ENCODE data around the gene LDLRAD3. TPM values are rescaled to one million over a fixed set of nuclear protein-coding genes. Genes with fewer than 3 reads are reported as not detected.

The LDLRAD3 gene
- total RNA-seq, 1 donor from 2014 or later, result 39.1 TPM

- H3K4me3 Mint-ChIP-seq, result no peak overlapping the region
- no peaks in the 10 kb centered on the region for H3K36me3 Mint-ChIP-seq
- H3K27ac Mint-ChIP-seq, result no peak overlapping the region
- TF ChIP-seq, protein P1, sequence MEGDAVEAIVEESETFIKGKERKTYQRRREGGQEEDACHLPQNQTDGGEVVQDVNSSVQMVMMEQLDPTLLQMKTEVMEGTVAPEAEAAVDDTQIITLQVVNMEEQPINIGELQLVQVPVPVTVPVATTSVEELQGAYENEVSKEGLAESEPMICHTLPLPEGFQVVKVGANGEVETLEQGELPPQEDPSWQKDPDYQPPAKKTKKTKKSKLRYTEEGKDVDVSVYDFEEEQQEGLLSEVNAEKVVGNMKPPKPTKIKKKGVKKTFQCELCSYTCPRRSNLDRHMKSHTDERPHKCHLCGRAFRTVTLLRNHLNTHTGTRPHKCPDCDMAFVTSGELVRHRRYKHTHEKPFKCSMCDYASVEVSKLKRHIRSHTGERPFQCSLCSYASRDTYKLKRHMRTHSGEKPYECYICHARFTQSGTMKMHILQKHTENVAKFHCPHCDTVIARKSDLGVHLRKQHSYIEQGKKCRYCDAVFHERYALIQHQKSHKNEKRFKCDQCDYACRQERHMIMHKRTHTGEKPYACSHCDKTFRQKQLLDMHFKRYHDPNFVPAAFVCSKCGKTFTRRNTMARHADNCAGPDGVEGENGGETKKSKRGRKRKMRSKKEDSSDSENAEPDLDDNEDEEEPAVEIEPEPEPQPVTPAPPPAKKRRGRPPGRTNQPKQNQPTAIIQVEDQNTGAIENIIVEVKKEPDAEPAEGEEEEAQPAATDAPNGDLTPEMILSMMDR (IDR thresholded peaks at IDR 0.05; ENCODE audit: unreplicated experiment), result no peak
- peaks cover 2% of the 10 kb centered on the region for H3K27me3 Mint-ChIP-seq (ENCODE audit: low read depth)
- peaks cover 13% of the 10 kb centered on the region for H3K4me1 Mint-ChIP-seq
- H3K9me3 Mint-ChIP-seq, result no peaks in the 10 kb centered on the region
- no peak for DNase-seq (ENCODE audit: low spot score in 2 of 2, unreplicated experiment in 2 of 2)
These were observed 30.8 kb upstream of the LDLRAD3 start for GRCh38 chr11:35912883-35913624.

GRCh38 chr11:35914816-35915215, 29.0 kb upstream of the LDLRAD3 start:
- DNase-seq (ENCODE audit: low spot score in 2 of 2, unreplicated experiment in 2 of 2), result no peak
- H3K9me3 Mint-ChIP-seq, result no peaks in the 10 kb centered on the region
- H3K36me3 Mint-ChIP-seq, result no peaks in the 10 kb centered on the region
- no peak overlapping the region for H3K4me3 Mint-ChIP-seq
- peaks cover 13% of the 10 kb centered on the region for H3K4me1 Mint-ChIP-seq
- TF ChIP-seq, protein P1 (IDR thresholded peaks at IDR 0.05; ENCODE audit: unreplicated experiment), result no peak
- no peak overlapping the region for H3K27ac Mint-ChIP-seq
- H3K27me3 Mint-ChIP-seq (ENCODE audit: low read depth), result peaks cover 8% of the 10 kb centered on the region

DNA sequence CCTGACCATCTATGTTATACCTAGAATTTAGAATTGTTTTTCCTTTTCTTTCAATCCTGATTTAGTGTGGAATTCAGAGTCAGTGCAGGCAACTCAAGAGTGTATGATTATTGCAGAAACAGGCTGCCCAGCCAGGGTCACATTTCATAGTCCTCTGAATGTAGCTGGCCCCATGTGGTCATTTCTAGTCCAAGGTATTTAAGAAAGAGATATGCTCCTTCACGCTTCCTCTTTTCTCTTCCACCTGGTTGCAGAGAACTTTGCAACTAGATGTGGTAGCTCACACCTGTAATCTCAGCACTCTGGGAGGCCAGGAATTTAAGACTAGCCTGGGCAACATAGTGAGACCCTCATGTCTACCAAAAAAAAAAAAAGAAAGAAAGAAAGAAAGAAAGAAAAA, 27.6 kb upstream of the LDLRAD3 start:
- H3K4me3 Mint-ChIP-seq, result no peak overlapping the region
- H3K27ac Mint-ChIP-seq, result no peak overlapping the region
- no peaks in the 10 kb centered on the region for H3K36me3 Mint-ChIP-seq
- peaks cover 9% of the 10 kb centered on the region for H3K27me3 Mint-ChIP-seq (ENCODE audit: low read depth)
- H3K4me1 Mint-ChIP-seq, result peaks cover 12% of the 10 kb centered on the region
- H3K9me3 Mint-ChIP-seq, result no peaks in the 10 kb centered on the region
- no peak for DNase-seq (ENCODE audit: low spot score in 2 of 2, unreplicated experiment in 2 of 2)
- TF ChIP-seq, protein P1 (IDR thresholded peaks at IDR 0.05; ENCODE audit: unreplicated experiment), result no peak

GRCh38 chr11:35917676-35918075, 26.2 kb upstream of the LDLRAD3 start:
- Mint-ChIP-seq H3K9me3 (no peaks in the 10 kb centered on the region), H3K27me3 (ENCODE audit: low read depth) (peaks cover 9% of the 10 kb centered on the region), H3K36me3 (no peaks in the 10 kb centered on the region), H3K27ac (no peak overlapping the region), H3K4me1 (peaks cover 5% of the 10 kb centered on the region), H3K4me3 (no peak overlapping the region)
- TF ChIP-seq, protein P1 (IDR thresholded peaks at IDR 0.05; ENCODE audit: unreplicated experiment), result no peak
- no peak for DNase-seq (ENCODE audit: low spot score in 2 of 2, unreplicated experiment in 2 of 2)

- H3K27ac Mint-ChIP-seq, result no peak overlapping the region
- no peak overlapping the region for H3K4me3 Mint-ChIP-seq
- no peak for DNase-seq (ENCODE audit: low spot score in 2 of 2, unreplicated experiment in 2 of 2)
- no peaks in the 10 kb centered on the region for H3K9me3 Mint-ChIP-seq
- no peaks in the 10 kb centered on the region for H3K4me1 Mint-ChIP-seq
- TF ChIP-seq, protein P1 (IDR thresholded peaks at IDR 0.05; ENCODE audit: unreplicated experiment), result no peak
- peaks cover 9% of the 10 kb centered on the region for H3K27me3 Mint-ChIP-seq (ENCODE audit: low read depth)
- no peaks in the 10 kb centered on the region for H3K36me3 Mint-ChIP-seq
These were observed 25.1 kb upstream of the LDLRAD3 start for GRCh38 chr11:35918716-35919115.
